ENCODE measurements around the gene NCOA3.
"Not testable (repeated sequence)": the region's sequence is repeated elsewhere in the genome, so short reads cannot be mapped to it uniquely, and the experiment has no call there.

The NCOA3 gene

GRCh38 chr20:47459344-47460073, 42.2 kb upstream of the NCOA3 start:
- Histone ChIP-seq H3K4me1 (ENCODE audit: control insufficient read depth, insufficient read depth, low read length, unreplicated experiment) (peaks cover 26% of the 10 kb centered on the region), H3K27me3 (ENCODE audit: insufficient read depth, low read length) (no peaks in the 10 kb centered on the region), H2AFZ (ENCODE audit: low read length, unreplicated experiment) (no peak overlapping the region), H3K27ac (ENCODE audit: low read depth, low read length) (no peak overlapping the region), H3K36me3 (ENCODE audit: insufficient read depth, low read length) (no peaks in the 10 kb centered on the region), H3K79me2 (ENCODE audit: control insufficient read depth, insufficient read depth, low read length, unreplicated experiment) (no peaks in the 10 kb centered on the region), H3K4me3 (ENCODE audit: low read depth, low read length) (no peak overlapping the region)

- H3K4me3 ChIP-seq (ENCODE audit: low read depth, low read length); H2AFZ ChIP-seq (ENCODE audit: low read length, unreplicated experiment); H3K27ac ChIP-seq (ENCODE audit: low read depth, low read length); H3K36me3 ChIP-seq (ENCODE audit: insufficient read depth, low read length); H3K27me3 ChIP-seq (ENCODE audit: insufficient read depth, low read length); H3K79me2 ChIP-seq (ENCODE audit: control insufficient read depth, insufficient read depth, low read length, unreplicated experiment): not testable (repeated sequence)
- H3K4me1 ChIP-seq (ENCODE audit: control insufficient read depth, insufficient read depth, low read length, unreplicated experiment): peaks cover 32% of the 10 kb centered on the region
Observed at GRCh38 chr20:47460761-47461112, 41.0 kb upstream of the NCOA3 start.

- Histone ChIP-seq H3K27ac (ENCODE audit: low read depth, low read length) (no peak overlapping the region), H3K27me3 (ENCODE audit: insufficient read depth, low read length) (no peaks in the 10 kb centered on the region), H3K4me3 (ENCODE audit: low read depth, low read length) (no peak overlapping the region), H2AFZ (ENCODE audit: low read length, unreplicated experiment) (no peak overlapping the region), H3K79me2 (ENCODE audit: control insufficient read depth, insufficient read depth, low read length, unreplicated experiment) (no peaks in the 10 kb centered on the region), H3K4me1 (ENCODE audit: control insufficient read depth, insufficient read depth, low read length, unreplicated experiment) (peaks cover 33% of the 10 kb centered on the region), H3K36me3 (ENCODE audit: insufficient read depth, low read length) (no peaks in the 10 kb centered on the region)
Observed at GRCh38 chr20:47461120-47461685, 40.5 kb upstream of the NCOA3 start.

- not testable (repeated sequence) for H3K36me3 ChIP-seq (ENCODE audit: insufficient read depth, low read length); H3K79me2 ChIP-seq (ENCODE audit: control insufficient read depth, insufficient read depth, low read length, unreplicated experiment); H3K27ac ChIP-seq (ENCODE audit: low read depth, low read length); H3K4me3 ChIP-seq (ENCODE audit: low read depth, low read length); H2AFZ ChIP-seq (ENCODE audit: low read length, unreplicated experiment); H3K27me3 ChIP-seq (ENCODE audit: insufficient read depth, low read length)
- H3K4me1 ChIP-seq (ENCODE audit: control insufficient read depth, insufficient read depth, low read length, unreplicated experiment): peaks cover 32% of the 10 kb centered on the region
Observed at GRCh38 chr20:47461906-47462305, 39.8 kb upstream of the NCOA3 start.

- Histone ChIP-seq H3K4me3 (ENCODE audit: low read depth, low read length) (peak overlapping the region; percentile 26), H3K27me3 (ENCODE audit: insufficient read depth, low read length) (no peaks in the 10 kb centered on the region), H3K4me1 (ENCODE audit: control insufficient read depth, insufficient read depth, low read length, unreplicated experiment) (peaks cover 23% of the 10 kb centered on the region), H3K79me2 (ENCODE audit: control insufficient read depth, insufficient read depth, low read length, unreplicated experiment) (no peaks in the 10 kb centered on the region), H3K27ac (ENCODE audit: low read depth, low read length) (peak overlapping the region; percentile 81), H3K36me3 (ENCODE audit: insufficient read depth, low read length) (no peaks in the 10 kb centered on the region), H2AFZ (ENCODE audit: low read length, unreplicated experiment) (no peak overlapping the region)
Observed at GRCh38 chr20:47464380-47465101, 37.1 kb upstream of the NCOA3 start.

GRCh38 chr20:47465335-47466090, 36.2 kb upstream of the NCOA3 start:
- Histone ChIP-seq H3K27ac (ENCODE audit: low read depth, low read length) (peak overlapping the region; percentile 81), H2AFZ (ENCODE audit: low read length, unreplicated experiment) (no peak overlapping the region), H3K4me3 (ENCODE audit: low read depth, low read length) (no peak overlapping the region), H3K4me1 (ENCODE audit: control insufficient read depth, insufficient read depth, low read length, unreplicated experiment) (peaks cover 23% of the 10 kb centered on the region), H3K36me3 (ENCODE audit: insufficient read depth, low read length) (no peaks in the 10 kb centered on the region), H3K27me3 (ENCODE audit: insufficient read depth, low read length) (no peaks in the 10 kb centered on the region), H3K79me2 (ENCODE audit: control insufficient read depth, insufficient read depth, low read length, unreplicated experiment) (no peaks in the 10 kb centered on the region)

- Histone ChIP-seq H3K4me3 (ENCODE audit: low read depth, low read length) (no peak overlapping the region), H3K36me3 (ENCODE audit: insufficient read depth, low read length) (no peaks in the 10 kb centered on the region), H3K27ac (ENCODE audit: low read depth, low read length) (no peak overlapping the region), H3K27me3 (ENCODE audit: insufficient read depth, low read length) (no peaks in the 10 kb centered on the region), H3K79me2 (ENCODE audit: control insufficient read depth, insufficient read depth, low read length, unreplicated experiment) (no peaks in the 10 kb centered on the region), H2AFZ (ENCODE audit: low read length, unreplicated experiment) (no peak overlapping the region), H3K4me1 (ENCODE audit: control insufficient read depth, insufficient read depth, low read length, unreplicated experiment) (peaks cover 22% of the 10 kb centered on the region)
Observed at GRCh38 chr20:47466213-47466612, 35.5 kb upstream of the NCOA3 start.

- peaks cover 20% of the 10 kb centered on the region for H3K4me1 ChIP-seq (ENCODE audit: control insufficient read depth, insufficient read depth, low read length, unreplicated experiment)
- no peak overlapping the region for H2AFZ ChIP-seq (ENCODE audit: low read length, unreplicated experiment)
- no peak overlapping the region for H3K4me3 ChIP-seq (ENCODE audit: low read depth, low read length)
- no peaks in the 10 kb centered on the region for H3K79me2 ChIP-seq (ENCODE audit: control insufficient read depth, insufficient read depth, low read length, unreplicated experiment)
- no peaks in the 10 kb centered on the region for H3K27me3 ChIP-seq (ENCODE audit: insufficient read depth, low read length)
- H3K27ac ChIP-seq (ENCODE audit: low read depth, low read length): no peak overlapping the region
- no peaks in the 10 kb centered on the region for H3K36me3 ChIP-seq (ENCODE audit: insufficient read depth, low read length)
Observed at GRCh38 chr20:47466704-47467459, 34.8 kb upstream of the NCOA3 start.

- H3K79me2 ChIP-seq (ENCODE audit: control insufficient read depth, insufficient read depth, low read length, unreplicated experiment): no peaks in the 10 kb centered on the region
- no peak overlapping the region for H3K4me3 ChIP-seq (ENCODE audit: low read depth, low read length)
- no peak overlapping the region for H3K27ac ChIP-seq (ENCODE audit: low read depth, low read length)
- H3K36me3 ChIP-seq (ENCODE audit: insufficient read depth, low read length): no peaks in the 10 kb centered on the region
- no peak overlapping the region for H2AFZ ChIP-seq (ENCODE audit: low read length, unreplicated experiment)
- H3K4me1 ChIP-seq (ENCODE audit: control insufficient read depth, insufficient read depth, low read length, unreplicated experiment): peaks cover 20% of the 10 kb centered on the region
- no peaks in the 10 kb centered on the region for H3K27me3 ChIP-seq (ENCODE audit: insufficient read depth, low read length)
Observed at GRCh38 chr20:47468290-47469050, 33.2 kb upstream of the NCOA3 start.
